NCI-H510A treated with DMSO at 0.1 percent for 48 hours (cell line): ENCODE measurements around the gene VAV2.
"Not testable (repeated sequence)": the region's sequence is repeated elsewhere in the genome, so short reads cannot be mapped to it uniquely, and the experiment has no call there.

Source experiments
- DNase-seq: peaks from one replicate; lab custom pipeline; 2025; lab: John Stamatoyannopoulos, UW

VAV2 gene

DNA sequence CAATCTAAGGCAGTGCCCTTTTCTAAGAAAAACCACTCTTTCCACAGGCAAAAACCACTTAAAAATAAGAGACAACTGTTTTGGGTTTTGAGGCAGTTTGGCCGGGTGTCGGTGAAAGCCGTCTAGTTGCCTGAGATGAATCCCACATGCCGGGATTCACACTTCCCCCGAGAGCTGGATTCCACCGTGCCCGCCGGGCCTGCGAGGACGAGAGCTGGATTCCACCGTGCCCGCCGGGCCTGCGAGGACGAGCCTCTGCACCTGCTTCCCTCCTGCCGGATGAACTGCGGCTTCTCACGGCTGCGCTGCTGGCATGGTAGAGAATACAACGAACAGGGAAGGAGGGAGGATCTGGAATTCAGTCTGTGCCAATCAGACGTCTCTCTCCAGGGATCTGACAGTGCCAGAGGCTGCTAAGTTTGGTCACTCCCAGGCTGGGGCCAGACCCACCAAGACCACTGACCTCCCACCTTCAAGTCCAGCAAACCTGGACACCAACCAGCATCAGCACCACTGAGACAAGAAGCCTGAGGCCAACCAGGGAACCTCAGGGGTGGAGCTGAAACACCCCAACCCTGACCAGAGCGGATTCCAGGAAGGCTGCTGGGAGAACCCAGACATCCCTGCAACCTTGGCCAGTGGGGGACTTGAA lies 23.0 kb downstream of the VAV2 start:
- DNase-seq = no peak

DNA sequence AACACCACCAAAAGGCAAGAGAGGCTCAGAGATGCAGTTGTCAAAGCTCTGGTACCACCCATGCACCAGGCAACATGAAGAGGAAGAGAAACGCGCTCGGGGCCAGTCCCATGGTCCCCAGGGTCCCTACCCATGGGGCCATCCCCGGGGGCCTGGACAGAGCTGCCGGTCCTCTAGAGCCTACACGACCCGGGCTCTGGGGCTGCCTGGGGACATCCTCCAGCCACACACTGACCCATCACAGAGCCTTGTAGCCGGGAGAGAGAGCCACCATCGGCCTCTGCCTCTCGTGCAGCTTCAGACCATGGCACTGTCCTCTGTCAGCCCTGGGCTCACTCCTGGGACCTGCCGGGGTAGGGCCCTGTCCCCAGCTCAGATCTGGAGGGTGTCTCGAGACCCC lies 23.7 kb downstream of the VAV2 start:
- DNase-seq = no peak

DNA sequence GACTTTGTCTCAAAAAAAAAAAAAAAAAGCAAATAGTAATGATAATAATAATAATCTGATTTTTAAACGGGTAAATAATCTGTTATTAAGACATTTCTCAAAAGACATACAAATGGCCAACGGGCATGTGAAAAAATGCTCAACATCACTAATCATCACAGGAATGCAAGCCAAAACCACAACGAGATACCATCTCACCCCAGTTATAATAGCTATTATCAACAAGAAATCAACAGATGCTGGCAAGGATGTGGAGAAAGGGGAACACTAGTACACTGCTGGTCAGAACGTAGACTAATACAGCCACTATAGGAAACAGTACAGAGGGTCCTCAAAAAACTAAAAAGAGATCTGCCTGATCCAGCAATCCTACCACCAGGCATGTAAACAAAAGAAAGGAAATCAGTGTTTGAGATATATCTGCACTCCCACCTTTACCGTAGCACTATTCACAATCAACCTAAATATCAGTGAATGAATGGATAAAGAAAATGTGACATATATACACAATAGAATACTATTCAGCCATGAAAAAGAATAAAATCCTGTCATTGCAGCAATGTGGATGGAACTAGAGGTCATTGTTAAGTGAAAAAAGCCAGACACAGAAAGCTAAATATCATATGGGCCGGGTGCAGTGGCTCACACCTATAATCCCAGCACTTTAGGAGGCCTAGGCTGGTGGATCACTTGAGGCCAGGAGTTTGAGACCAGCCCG lies 24.9 kb downstream of the VAV2 start:
- no peak for DNase-seq

DNA sequence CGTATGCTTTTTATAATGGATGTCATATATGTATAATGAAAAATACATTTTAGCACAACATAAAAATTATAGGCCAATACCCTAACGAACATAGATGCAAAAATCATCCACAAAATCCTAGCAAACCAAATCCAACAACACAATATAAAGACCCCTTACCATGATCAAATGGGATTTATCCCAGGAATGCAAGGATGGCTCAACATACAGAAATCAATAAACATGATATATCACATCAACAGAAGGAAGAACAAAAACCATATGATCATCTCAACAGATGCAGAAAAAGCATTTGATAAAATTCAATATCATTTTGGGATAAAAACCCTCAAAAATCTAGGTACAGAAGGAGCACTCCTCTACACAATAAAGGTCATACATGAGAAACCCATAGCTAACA lies 27.7 kb downstream of the VAV2 start:
- DNase-seq = no peak

DNA sequence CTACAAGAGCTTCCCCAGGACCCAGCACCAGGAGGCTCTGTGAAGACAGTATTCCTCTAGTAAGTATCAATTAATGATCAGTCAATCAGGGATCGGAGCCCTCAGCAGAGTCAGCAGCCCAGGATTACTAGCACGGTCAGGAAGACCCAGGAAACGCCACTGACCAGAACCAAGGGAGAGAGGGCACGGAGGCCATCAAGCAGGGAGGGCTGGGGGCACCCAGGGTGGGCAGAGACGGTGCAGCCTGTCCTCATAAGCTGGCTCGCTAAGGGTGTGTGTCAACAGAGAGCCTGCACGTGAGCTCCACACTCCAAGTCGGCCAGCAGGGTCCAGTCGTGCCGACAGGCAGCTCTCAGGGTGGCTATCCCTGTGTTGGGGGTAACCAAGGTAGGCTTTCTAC lies 29.0 kb downstream of the VAV2 start:
- no peak for DNase-seq

DNA sequence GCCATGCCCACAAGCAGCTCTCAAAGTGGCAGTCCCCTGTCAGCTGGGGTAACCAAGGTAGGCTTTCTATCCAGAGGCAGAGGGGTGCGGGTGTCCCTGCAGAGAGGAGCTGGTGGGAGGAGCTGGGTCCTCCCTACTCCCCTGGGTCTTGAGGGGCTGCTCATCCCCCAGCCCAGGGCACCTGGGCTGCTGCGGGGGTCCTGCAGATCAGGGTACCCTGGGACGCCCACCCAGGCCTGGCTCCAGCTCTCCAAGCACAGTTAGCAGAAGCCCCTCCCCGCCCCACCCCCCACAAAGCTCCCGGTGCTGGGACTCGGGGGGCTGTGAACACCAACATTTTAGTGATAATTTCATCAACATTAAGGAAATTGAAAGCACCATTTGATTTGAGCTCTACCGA lies 29.8 kb downstream of the VAV2 start:
- no peak for DNase-seq

DNA sequence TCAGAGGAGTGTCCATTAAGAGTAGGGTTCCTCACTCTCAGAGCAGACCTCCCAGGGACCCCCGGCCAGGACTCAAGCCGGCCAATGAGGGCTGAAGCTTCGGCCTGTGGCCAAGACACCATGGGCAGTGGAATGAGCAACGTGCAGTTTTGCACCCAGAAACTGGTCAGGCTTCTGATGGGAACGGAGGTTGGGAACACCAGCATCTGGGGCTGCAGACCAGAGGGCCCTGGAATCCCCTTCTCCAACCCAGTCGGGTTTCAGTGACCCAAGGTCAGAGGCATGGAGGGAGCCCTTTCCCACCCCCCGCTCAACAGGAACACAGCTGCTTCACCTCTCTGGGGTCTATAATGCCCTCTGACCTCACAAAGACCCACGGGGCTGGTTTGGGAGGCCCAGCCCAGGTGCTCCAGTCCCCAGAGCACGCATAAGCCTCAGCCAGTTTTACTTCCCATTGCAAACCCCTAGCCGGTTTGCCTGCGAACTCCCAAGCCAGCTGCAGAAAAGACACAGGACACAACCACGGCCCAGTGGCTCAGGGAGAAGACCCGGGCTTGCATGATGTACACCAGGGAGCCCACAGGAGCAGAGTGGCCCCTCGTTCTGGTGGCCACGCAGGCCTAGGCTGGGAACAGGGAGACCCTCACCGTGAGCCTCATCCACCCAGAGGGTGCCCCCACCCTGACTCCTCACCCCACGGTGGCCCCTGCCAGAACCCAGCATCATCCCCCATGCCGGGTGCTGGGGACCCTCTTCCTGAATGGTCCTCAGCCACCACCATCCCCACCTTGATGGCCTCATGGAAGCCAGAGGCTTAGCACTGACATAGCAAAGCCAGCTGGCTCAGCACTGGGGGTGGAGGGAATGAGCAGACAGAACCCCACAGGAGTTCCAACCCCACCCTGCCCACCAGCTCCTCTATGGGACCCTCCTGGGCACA lies 30.6 kb downstream of the VAV2 start:
- DNase-seq = no peak

DNA sequence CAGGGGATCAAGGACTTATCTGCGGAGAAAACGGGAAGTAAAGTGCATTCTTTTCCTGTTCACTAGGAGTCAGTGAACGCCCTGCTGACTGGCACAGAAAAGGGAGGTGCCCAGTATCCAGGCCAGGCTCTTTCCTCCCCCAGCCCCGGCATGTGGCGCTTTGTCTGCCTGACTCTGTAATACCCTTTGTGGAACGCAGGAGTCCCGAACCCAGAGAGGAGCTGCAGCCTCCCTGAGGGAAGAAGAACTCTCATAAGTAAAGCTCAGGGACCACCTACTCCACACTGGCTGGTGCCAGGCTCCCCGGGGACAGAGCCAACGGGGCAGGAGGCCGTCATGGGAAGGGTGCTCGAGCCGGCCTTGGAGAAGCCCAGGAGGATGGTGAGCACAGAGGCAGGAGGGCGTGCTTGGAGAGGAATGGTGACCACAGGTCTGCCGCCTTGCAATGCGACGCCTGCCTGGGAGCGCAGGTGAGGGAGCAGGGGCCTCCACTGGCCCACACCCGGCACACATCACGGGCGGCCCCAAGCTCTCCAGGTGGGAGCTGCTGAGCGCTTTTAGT lies 31.5 kb downstream of the VAV2 start:
- DNase-seq = no peak

DNA sequence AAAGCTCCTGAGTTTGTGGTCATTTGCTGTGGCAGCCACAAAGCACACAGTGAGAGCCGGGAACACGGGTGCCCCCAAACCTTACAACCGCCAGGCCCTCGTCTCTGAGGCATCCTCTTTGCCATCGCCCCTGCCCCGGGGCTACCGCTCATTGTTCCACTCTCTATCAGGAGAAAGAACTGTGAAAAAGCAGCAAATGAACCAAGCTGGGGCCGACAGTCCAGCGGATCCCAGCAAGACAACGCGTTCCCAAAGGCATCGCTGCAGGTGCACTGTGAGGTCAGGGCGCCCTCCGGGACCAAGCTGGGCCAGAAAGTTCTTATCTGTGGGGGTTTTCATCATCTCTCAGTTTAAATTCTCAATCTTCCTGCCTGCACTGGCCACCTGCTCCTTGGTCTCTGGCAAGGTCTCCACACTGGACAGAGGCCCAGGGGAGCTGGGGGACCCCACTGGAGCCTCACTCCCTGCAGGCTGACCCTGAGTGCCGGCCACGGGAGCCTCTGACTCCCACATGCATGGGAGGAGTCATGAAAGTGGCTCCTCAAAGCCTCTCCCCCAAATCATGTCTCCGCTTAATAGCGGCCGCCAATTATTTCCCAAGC lies 32.1 kb downstream of the VAV2 start:
- DNase-seq = no peak

DNA sequence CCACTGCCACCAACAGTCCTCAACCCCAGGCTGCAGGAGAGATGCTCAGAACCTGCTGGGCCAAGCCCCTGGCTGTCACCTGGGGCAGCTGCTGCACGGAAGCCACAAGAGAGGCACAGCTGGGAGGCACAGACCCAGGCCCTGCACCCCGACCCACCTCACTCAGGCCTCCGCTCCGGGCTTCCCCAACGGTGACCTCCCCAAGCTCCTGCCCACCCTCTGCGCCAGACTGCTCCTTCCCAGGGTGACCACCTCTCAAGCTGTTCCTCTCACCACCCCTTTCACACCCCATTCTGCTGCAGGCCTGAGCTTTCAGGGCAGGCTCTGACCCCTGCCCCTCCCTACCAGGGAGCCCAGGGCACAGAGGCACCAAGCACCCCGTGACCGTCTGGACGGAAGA lies 33.0 kb downstream of the VAV2 start:
- no peak for DNase-seq

DNA sequence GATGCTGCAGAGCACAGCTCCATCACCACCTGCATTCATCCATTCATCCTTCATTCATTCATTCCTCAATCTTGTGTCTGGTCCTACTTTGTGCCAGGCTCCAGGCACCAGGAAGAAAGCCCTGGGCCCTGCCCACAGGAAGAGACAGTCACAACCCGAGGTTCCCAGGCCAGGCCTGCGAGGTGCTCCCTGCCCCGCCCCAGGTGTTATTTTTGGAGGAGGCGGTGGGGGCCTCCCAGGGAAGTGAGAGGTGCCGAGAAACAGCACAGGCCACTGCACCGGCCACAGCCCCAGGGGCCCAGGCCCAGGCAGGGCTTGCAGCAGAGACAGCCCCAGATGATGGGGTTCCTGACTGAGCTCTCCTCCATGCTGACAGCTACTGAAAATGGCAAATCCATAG lies 33.4 kb downstream of the VAV2 start:
- DNase-seq = no peak

DNA sequence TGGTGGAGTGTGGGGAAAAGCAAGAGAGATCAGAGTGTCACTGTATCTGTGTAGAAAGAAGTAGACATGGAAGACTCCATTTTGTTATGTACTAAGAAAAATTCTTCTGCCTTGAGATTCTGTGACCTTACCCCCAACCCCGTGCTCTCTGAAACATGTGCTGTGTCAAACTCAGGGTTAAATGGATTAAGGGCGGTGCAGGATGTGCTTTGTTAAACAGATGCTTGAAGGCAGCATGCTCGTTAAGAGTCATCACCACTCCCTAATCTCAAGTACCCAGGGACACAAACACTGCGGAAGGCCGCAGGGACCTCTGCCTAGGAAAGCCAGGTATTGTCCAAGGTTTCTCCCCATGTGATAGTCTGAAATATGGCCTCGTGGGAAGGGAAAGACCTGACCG lies 34.4 kb downstream of the VAV2 start:
- DNase-seq = not testable (repeated sequence)

DNA sequence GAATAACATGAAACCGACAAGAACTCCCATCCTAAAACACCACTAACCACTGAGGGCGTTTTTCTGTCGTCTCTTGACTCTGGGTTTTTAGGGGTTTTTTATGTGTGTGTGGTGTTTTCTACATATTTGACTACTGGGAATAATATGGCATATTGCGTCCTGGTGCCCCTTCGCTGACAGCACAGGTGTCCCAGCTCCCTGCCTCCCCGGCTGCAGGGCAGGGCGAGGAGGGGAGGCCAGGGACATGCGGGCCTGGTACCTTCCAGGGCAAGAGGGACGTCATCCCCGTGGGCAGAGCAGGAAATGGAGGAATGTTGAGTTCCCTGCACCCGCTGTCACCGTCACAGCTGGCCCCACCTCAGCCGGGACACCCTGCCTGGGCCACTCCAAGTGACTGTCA lies 34.8 kb downstream of the VAV2 start:
- DNase-seq = no peak

DNA sequence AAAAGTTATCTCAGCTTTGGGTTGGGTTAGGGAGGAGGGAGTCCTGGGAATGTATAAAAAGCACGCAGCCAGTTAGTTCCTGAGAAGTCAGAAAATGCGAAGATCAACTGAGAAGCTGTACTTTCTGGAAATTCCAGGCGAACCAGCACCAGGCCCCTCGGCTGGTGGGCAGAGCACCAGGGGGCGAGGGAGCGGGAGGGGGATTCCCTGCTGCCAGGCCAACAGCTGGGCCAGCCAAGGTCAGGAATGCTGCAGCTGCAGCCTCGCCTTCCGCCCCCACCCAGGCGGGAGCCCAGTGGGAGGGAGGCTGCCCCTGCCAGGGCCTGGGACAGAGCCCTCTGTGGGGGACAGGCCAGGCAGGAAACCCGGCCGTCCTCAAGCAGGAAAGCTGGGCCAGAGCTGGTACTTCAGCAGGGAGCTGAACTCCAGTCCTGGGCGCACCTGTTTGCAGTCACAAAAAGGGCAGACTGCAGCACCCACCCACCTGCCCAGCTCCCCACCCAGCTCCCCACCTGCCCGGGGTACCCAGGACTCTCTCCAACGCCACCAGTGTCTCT lies 35.5 kb downstream of the VAV2 start:
- no peak for DNase-seq

DNA sequence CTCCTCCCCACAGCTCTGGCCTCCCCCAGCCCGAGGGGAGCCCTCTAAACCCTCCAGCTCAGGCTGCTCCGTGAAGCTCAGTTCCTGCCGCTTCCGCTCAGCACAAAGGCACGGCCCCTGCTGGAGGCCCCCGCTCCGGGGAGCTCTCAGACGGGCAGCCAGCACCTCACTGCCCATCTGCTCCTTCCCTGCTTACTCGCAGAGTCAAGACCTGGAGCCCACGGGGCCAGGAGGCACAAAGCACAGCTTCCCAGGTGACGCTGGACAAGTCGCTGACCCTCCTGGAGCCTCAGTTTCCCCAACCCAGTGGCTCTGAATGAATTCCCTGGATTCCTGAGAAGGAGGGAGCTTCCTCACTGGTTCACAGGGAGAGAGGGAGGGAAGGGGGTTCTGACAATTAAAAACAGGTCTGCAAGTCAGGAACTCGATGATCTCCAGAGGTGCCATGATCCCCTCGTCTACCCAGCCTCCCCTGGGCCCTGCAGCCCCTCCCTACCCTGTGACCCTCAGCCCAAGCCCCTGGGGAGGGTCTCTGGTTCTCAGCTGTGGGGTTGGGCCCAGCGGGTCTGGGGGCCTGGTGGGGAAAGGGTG lies 36.2 kb downstream of the VAV2 start:
- DNase-seq = no peak

DNA sequence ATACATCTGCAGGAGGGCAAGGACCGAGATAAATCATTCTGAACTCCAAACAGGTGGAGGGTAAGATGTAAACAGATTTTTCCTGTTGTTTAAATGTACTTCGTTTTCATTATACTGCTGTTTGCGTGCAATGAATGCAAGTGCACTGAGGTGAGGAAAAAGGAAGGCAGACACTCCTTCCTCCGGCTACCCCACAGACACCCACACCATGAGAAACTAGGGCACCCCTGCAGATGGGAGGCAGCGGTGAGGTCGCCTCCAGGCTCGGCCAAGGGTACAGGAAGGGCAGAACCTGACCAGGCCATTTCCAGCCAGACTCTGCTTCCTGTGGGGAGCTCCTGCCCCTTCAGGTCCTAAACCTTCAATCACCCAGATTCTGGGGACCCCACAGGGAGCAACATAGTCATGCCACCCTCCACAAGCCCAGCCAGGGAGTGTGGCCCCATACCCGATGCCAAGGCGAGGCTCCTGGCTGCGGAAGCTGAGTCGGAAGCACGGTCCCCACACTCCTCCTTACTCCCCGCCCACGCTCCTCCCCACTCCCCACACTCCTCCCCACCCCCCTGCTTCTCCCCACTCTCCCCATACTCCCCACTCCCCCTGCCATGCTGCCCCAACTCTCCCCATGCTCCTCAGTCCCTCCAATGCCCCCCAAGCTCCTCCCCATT lies 37.1 kb downstream of the VAV2 start:
- DNase-seq = no peak

DNA sequence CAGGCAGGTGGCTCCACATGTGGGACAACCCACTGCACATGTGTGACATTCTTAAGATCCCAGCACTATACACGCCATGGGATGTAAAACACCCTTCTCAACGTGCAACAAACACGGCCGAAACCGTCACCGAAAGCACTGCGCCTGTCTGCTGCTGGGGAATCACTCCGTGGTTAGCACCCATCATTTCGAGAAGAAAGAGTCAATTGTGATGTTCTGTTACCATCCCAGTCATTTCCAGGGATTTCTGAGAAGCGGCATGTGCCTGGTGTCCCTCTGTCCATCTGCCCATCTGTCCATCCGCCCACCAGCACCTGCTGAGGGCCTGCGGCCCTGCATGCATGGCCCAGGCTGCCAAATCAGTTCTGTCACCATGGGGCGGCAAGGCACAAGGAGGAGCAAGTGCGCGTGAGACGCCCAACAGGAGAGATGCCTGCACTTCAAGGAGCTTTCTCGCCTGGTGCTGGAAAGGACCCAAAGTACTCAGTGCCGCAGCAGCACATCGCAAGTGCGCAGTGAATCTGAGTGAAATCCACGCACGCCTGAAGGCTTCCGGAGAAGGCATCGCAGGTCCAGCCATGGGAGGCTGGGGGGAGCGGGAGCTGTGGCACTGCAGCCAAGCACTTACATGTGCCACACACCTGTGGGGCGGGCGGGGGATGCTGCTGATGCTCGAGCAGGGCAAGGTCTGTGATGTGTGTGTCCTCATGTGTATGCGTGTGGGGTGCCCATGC lies 38.0 kb downstream of the VAV2 start:
- DNase-seq = no peak

DNA sequence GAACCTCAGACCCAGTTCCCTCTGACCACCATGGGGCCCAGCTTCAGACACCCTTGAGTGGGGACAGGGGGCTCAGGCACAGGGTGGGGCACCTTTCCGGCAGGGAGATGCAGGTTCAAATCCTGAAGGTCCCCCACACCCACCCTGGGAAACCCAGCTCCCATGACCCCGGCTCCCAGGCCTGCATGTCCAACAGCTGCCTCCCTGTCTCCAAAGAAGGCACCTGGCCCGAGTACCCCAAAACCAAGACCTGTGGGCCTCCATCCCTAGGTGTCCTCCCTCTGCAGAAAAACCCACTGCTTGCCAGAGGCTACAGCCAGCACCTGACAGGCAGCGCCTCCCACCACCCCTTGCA lies 38.5 kb downstream of the VAV2 start:
- no peak for DNase-seq

DNA sequence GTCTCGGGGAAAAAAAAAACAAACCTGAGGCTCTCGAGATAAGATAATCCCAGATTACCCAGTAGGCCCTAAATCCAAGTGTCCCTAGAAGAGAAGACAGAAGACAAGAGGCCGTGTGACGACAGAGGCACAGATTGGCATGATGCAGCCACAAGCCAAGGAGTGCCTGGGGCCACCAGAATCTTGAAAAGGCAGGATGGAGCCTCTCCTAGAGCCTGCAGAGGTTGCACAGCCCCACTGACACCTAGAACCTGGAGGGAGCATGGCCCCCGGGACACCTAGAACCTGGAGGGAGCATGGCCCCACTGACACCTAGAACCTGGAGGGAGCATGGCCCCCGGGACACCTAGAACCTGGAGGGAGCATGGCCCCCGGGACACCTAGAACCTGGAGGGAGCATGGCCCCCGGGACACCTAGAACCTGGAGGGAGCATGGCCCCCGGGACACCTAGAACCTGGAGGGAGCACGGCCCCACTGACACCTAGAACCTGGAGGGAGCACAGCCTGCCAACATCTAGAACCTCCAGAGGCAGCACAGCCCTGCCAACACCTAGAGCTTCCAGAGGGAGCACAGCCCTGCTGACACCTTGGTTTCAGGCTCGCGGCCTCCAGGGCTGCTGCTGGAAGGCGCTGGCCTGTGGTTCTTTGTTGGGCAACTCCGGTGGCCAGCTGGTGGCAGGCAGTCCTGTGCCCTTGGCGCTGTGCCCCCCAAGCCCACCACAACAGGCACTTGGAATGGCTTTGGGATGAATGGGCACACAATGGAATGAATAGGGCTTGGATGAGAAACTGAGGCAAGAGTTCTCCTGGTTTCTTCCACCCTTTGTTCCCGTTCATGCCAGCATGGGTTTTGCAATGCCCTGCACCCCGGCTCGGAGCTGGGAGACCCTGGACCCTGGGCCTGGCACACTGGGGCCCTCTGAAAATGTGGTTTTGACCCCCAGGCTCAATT lies 39.2 kb downstream of the VAV2 start:
- DNase-seq = no peak
